ENCODE measurements around the gene ECE1. TPM values are rescaled to one million over a fixed set of nuclear protein-coding genes. Genes with fewer than 3 reads are reported as not detected.

Gene ECE1
- total RNA-seq, 4 donors from 2014 or later, result 68.3 to 94.7 (median 69.9) TPM

GRCh38 chr1:21242846-21243245, 47.4 kb downstream of the ECE1 start:
- H3K9me3 ChIP-seq, result no peaks in the 10 kb centered on the region
- peaks cover 0 to 100% of the 10 kb centered on the region in 2 donors for H3K36me3 ChIP-seq
- TF ChIP-seq CTCF (IDR thresholded peaks at IDR 0.05) (no peak), EP300 (IDR thresholded peaks at IDR 0.05) (no peak)
- no peaks in the 10 kb centered on the region for H3K27me3 ChIP-seq
- H3K4me3 ChIP-seq, result no peak overlapping the region
- ATAC-seq, result no peak
- H3K27ac ChIP-seq, result no peak overlapping the region
- H3K4me1 ChIP-seq, result no peaks in the 10 kb centered on the region
- 92 to 100% methylated on average over 2 to 4 of the region's 4 CpGs for WGBS, 2 donors (ENCODE audit: low coverage in 1 of 2)

- Histone ChIP-seq H3K4me3 (no peak overlapping the region), H3K27me3 (no peaks in the 10 kb centered on the region), H3K27ac (no peak overlapping the region), H3K4me1 (no peaks in the 10 kb centered on the region), H3K36me3 (peaks cover 0 to 100% of the 10 kb centered on the region in 2 donors), H3K9me3 (no peaks in the 10 kb centered on the region)
- no peak for TF ChIP-seq EP300 (IDR thresholded peaks at IDR 0.05)
- no peak for TF ChIP-seq POLR2AphosphoS5 (IDR thresholded peaks at IDR 0.05)
- TF ChIP-seq POLR2A (IDR thresholded peaks at IDR 0.05), result no peak
- no peak for TF ChIP-seq CTCF (IDR thresholded peaks at IDR 0.05)
- WGBS, 2 donors (ENCODE audit: low coverage in 1 of 2), result 58 to 79% methylated on average over 3 of the region's 12 CpGs
- ATAC-seq, result no peak
These were observed 48.3 kb downstream of the ECE1 start for GRCh38 chr1:21241771-21242581.

GRCh38 chr1:21240706-21241105, 49.6 kb downstream of the ECE1 start:
- Histone ChIP-seq H3K4me1 (no peaks in the 10 kb centered on the region), H3K27me3 (no peaks in the 10 kb centered on the region), H3K27ac (no peak overlapping the region), H3K9me3 (no peaks in the 10 kb centered on the region), H3K36me3 (peaks cover 0 to 100% of the 10 kb centered on the region in 2 donors), H3K4me3 (no peak overlapping the region)
- TF ChIP-seq POLR2AphosphoS5 (IDR thresholded peaks at IDR 0.05) (no peak), POLR2A (IDR thresholded peaks at IDR 0.05) (no peak), CTCF (IDR thresholded peaks at IDR 0.05) (no peak), EP300 (IDR thresholded peaks at IDR 0.05) (no peak)
- no peak for ATAC-seq
- 30 to 61% methylated on average over 2 to 4 of the region's 10 CpGs for WGBS, 2 donors (ENCODE audit: low coverage in 1 of 2)

- no peak for ATAC-seq
These were observed 51.0 kb downstream of the ECE1 start for GRCh38 chr1:21239221-21239620.

More at GRCh38 chr1:21239221-21239620, 51.0 kb downstream of the ECE1 start:
- Histone ChIP-seq H3K27ac (no peak overlapping the region), H3K9me3 (no peaks in the 10 kb centered on the region), H3K27me3 (no peaks in the 10 kb centered on the region), H3K4me3 (no peak overlapping the region), H3K36me3 (peaks cover 0 to 100% of the 10 kb centered on the region in 2 donors), H3K4me1 (no peaks in the 10 kb centered on the region)
- no peak for TF ChIP-seq EP300 (IDR thresholded peaks at IDR 0.05)
- TF ChIP-seq CTCF (IDR thresholded peaks at IDR 0.05), result no peak
- no peak for TF ChIP-seq POLR2A (IDR thresholded peaks at IDR 0.05)
- no peak for TF ChIP-seq POLR2AphosphoS5 (IDR thresholded peaks at IDR 0.05)
- 33 to 67% methylated on average over 1 to 3 of the region's 10 CpGs for WGBS, 2 donors (ENCODE audit: low coverage in 1 of 2)
